ENCODE results near the gene IL1RAPL1.

IL1RAPL1 gene

GRCh38 chrX:29687687-29688086, 1100.4 kb downstream of the IL1RAPL1 start:
- in situ Hi-C loops (cut with HindIII; ENCODE audit: low sequenced_read_pairs), result no loop called here
- DNase-seq (ENCODE audit: low read depth, low spot score), result peak; percentile 64
- H3K4me3 ChIP-seq (ENCODE audit: low read depth, low read length), result no peak overlapping the region
- TF ChIP-seq, protein P1, sequence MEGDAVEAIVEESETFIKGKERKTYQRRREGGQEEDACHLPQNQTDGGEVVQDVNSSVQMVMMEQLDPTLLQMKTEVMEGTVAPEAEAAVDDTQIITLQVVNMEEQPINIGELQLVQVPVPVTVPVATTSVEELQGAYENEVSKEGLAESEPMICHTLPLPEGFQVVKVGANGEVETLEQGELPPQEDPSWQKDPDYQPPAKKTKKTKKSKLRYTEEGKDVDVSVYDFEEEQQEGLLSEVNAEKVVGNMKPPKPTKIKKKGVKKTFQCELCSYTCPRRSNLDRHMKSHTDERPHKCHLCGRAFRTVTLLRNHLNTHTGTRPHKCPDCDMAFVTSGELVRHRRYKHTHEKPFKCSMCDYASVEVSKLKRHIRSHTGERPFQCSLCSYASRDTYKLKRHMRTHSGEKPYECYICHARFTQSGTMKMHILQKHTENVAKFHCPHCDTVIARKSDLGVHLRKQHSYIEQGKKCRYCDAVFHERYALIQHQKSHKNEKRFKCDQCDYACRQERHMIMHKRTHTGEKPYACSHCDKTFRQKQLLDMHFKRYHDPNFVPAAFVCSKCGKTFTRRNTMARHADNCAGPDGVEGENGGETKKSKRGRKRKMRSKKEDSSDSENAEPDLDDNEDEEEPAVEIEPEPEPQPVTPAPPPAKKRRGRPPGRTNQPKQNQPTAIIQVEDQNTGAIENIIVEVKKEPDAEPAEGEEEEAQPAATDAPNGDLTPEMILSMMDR (IDR thresholded peaks at IDR 0.05; ENCODE audit: low read depth, low read length), result peak; percentile 24

- no peak overlapping the region for H3K4me3 ChIP-seq (ENCODE audit: low read depth, low read length)
- in situ Hi-C loops (cut with HindIII; ENCODE audit: low sequenced_read_pairs), result no loop called here
- peak; percentile 34 for DNase-seq (ENCODE audit: low read depth, low spot score)
- TF ChIP-seq, protein P1 (IDR thresholded peaks at IDR 0.05; ENCODE audit: low read depth, low read length), result no peak
These were observed 1102.8 kb downstream of the IL1RAPL1 start for GRCh38 chrX:29690061-29690460.

GRCh38 chrX:29691044-29691443, 1103.8 kb downstream of the IL1RAPL1 start:
- no peak overlapping the region for H3K4me3 ChIP-seq (ENCODE audit: low read depth, low read length)
- no peak for DNase-seq (ENCODE audit: low read depth, low spot score)
- in situ Hi-C loops (cut with HindIII; ENCODE audit: low sequenced_read_pairs), result no loop called here
- TF ChIP-seq, protein P1 (IDR thresholded peaks at IDR 0.05; ENCODE audit: low read depth, low read length), result no peak

GRCh38 chrX:29693912-29694311, 1106.7 kb downstream of the IL1RAPL1 start:
- DNase-seq (ENCODE audit: low read depth, low spot score), result no peak
- no peak overlapping the region for H3K4me3 ChIP-seq (ENCODE audit: low read depth, low read length)
- TF ChIP-seq, protein P1 (IDR thresholded peaks at IDR 0.05; ENCODE audit: low read depth, low read length), result no peak
- in situ Hi-C loops (cut with HindIII; ENCODE audit: low sequenced_read_pairs), result no loop called here

DNA sequence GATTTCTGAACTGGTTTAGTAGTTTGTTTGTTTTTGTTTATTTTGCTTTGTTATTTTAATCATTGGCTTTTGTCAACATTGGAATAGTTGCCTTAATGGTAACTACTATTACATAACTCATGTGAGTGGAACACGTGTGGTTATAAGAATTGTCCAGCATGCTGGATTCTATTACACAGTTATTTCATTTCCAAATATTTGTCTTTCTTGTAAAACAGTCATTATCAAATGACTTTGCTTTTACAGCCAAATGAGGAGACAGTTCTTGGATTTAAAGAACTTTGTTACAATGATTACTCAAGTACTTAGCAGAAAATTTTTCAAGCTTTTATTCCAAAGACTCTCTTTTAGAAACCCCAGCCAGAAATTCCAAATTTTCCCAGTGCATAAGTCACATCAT, 1112.0 kb downstream of the IL1RAPL1 start:
- TF ChIP-seq, protein P1 (IDR thresholded peaks at IDR 0.05; ENCODE audit: low read depth, low read length), result no peak
- no peak overlapping the region for H3K4me3 ChIP-seq (ENCODE audit: low read depth, low read length)
- in situ Hi-C loops (cut with HindIII; ENCODE audit: low sequenced_read_pairs), result no loop called here
- DNase-seq (ENCODE audit: low read depth, low spot score), result no peak

DNA sequence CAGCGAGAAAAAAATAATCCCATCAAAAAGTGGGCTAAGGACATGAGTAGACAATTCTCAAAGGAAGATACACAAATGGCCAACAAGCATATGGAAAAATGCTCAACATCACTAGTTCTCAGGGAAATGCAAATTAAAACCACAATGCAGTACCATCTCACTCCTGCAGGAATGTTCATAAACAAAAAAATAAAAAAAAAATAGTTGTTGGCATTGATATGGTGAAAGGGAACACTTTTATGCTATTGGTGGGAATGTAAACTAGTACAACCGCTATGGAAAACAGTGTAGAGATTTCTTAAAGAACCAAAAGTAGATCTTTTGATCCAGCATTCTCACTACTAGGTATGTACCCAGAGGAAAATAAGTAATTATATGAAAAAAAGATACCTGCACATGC, 1119.8 kb downstream of the IL1RAPL1 start:
- TF ChIP-seq, protein P1 (IDR thresholded peaks at IDR 0.05; ENCODE audit: low read depth, low read length), result no peak
- in situ Hi-C loops (cut with HindIII; ENCODE audit: low sequenced_read_pairs), result no loop called here
- DNase-seq (ENCODE audit: low read depth, low spot score), result no peak
- H3K4me3 ChIP-seq (ENCODE audit: low read depth, low read length), result no peak overlapping the region

- TF ChIP-seq, protein P1 (IDR thresholded peaks at IDR 0.05; ENCODE audit: low read depth, low read length), result no peak
- H3K4me3 ChIP-seq (ENCODE audit: low read depth, low read length), result no peak overlapping the region
- in situ Hi-C loops (cut with HindIII; ENCODE audit: low sequenced_read_pairs), result no loop called here
- no peak for DNase-seq (ENCODE audit: low read depth, low spot score)
These were observed 1133.9 kb downstream of the IL1RAPL1 start for GRCh38 chrX:29721152-29721551.
